Transverse colon (tissue), 4 donors: Measurements from ENCODE around the gene NBAS. TPM values are rescaled to one million over a fixed set of nuclear protein-coding genes. Genes with fewer than 3 reads are reported as not detected.

Experiments used
- DNase-seq: peaks from one replicate; pipeline ENCODE4 v3.0.0-alpha.2; 2019
- H3K27ac ChIP-seq, 4 donors: fragments of 200-600 bp; sonication (generic); 2 replicates each; pipeline ENCODE4 v1.5.1; 2016 to 2018; ENCODE audit warnings: inconsistent platforms in 4 of 4
- H3K27me3 ChIP-seq: fragments of 200-600 bp; sonication (generic); 2 replicates; pipeline ENCODE4 v1.5.1; 2017; ENCODE audit warnings: inconsistent platforms
- H3K36me3 ChIP-seq, 4 donors: fragments of 200-600 bp; sonication (generic); 2 replicates each; pipeline ENCODE4 v1.5.1; 2017 to 2019; ENCODE audit warnings: inconsistent platforms in 4 of 4
- H3K4me1 ChIP-seq, 4 donors: fragments of 200-600 bp; sonication (generic); 2 replicates each; pipeline ENCODE4 v1.5.1; 2017 to 2020; ENCODE audit warnings: inconsistent platforms in 4 of 4
- H3K4me3 ChIP-seq, 4 donors: fragments of 200-600 bp; sonication (generic); 1 replicate in 1 of 4; 2 replicates in 3 of 4; pipeline versions ENCODE4 v1.5.1 to v1.6.1; 2017 to 2019; ENCODE audit warnings: inconsistent platforms in 4 of 4
- H3K9me3 ChIP-seq, 2 donors: fragments of 200-600 bp; sonication (generic); 2 replicates each; pipeline ENCODE4 v1.5.1; 2017 to 2019; ENCODE audit warnings: inconsistent platforms in 2 of 2
- CTCF ChIP-seq, 5 experiments: fragments of 200-600 bp in 3 of 5; fragments of 450-650 bp in 2 of 5; sonication (generic) in 3 of 5; IDR thresholded peaks; 1 replicate in 2 of 5; 2 replicates in 3 of 5; pipeline ENCODE4 v1.5.1; 2016 to 2017; ENCODE audit warnings: antibody characterized with exemption in 5 of 5, inconsistent platforms in 3 of 5, mild to moderate bottlenecking in 2 of 5, moderate library complexity in 1 of 5
- EP300 ChIP-seq: sonication (generic); formaldehyde crosslinking; IDR thresholded peaks from one replicate; pipeline ENCODE4 v1.6.1; 2017; ENCODE audit warnings: antibody characterized with exemption, low read depth
- POLR2A ChIP-seq: fragments of 450-650 bp; IDR thresholded peaks from one replicate; pipeline ENCODE4 v1.6.1; 2016; ENCODE audit warnings: antibody characterized with exemption, mild to moderate bottlenecking, moderate library complexity
- POLR2AphosphoS5 ChIP-seq, 3 donors: sonication (generic); formaldehyde crosslinking; IDR thresholded peaks; one replicate each; pipeline ENCODE4 v1.6.1; 2016; ENCODE audit warnings: antibody characterized with exemption in 3 of 3
- whole genome bisulfite sequencing, 2 donors: methylation state at CpG; one replicate each; pipeline ENCODE4 v1.1.5; 2018; ENCODE audit warnings: low coverage in 1 of 2; 5-methylcytosine and 5-hydroxymethylcytosine counted together
- in situ Hi-C, 4 donors: fragments of 200-750 bp; cut with MboI; loops; one replicate each; pipeline versions ENCODE4 v1.15.0 to v1.15.1; 2017; ENCODE audit warnings: low sequenced_read_pairs in 3 of 4, low pct_ligation_motif_present in 1 of 4, low pct_unique_long_range_greater_than_20kb in 1 of 4
- intact Hi-C: fragments of 100-400 bp; cut with DNase I; formaldehyde crosslinking; loops from one replicate; pipeline ENCODE4 v1.15.1; 2023; ENCODE audit warnings: low total_unique reads
- total RNA-seq, 4 donors: library from RNA; depleted of rRNA; stranded (reverse); fragments of >200 nt; gene quantifications; one replicate each; pipeline ENCODE4 v1.1.0, GENCODE V29; 2016

Gene NBAS
- total RNA-seq, 4 donors from 2014 or later = 30.6 to 43.2 (median 34.5) TPM

GRCh38 chr2:15311201-15311907 is 249.8 kb downstream of the NBAS start:
- in situ Hi-C loops (no loop called here), intact Hi-C loops (no loop called here)
- TF ChIP-seq POLR2A (no peak), POLR2AphosphoS5 (IDR thresholded peaks at IDR 0.05) (no peak), EP300 (no peak), CTCF (IDR thresholded peaks at IDR 0.05) (no peak)
- no peak overlapping the region for H3K4me3 ChIP-seq
- H3K9me3 ChIP-seq = no peaks in the 10 kb centered on the region
- no peak overlapping the region for H3K27ac ChIP-seq
- no peaks in the 10 kb centered on the region for H3K27me3 ChIP-seq
- 66 to 71% methylated on average over 4 of the region's 4 CpGs for WGBS, 2 donors
- peaks cover 0 to 8% (median 0%) of the 10 kb centered on the region in 4 donors for H3K36me3 ChIP-seq
- H3K4me1 ChIP-seq = no peaks in the 10 kb centered on the region
- DNase-seq = no peak

GRCh38 chr2:15307526-15307925 is 253.6 kb downstream of the NBAS start:
- no peak for DNase-seq
- H3K27ac ChIP-seq = no peak overlapping the region
- intact Hi-C loops = no loop called here
- no peak overlapping the region for H3K4me3 ChIP-seq
- 78 to 96% methylated on average over 2 of the region's 2 CpGs for WGBS, 2 donors
- peaks cover 0 to 8% (median 0%) of the 10 kb centered on the region in 4 donors for H3K36me3 ChIP-seq
- TF ChIP-seq CTCF (IDR thresholded peaks at IDR 0.05) = no peak
- TF ChIP-seq POLR2AphosphoS5 (IDR thresholded peaks at IDR 0.05) = no peak
- TF ChIP-seq POLR2A = no peak
- TF ChIP-seq EP300 = no peak
- H3K4me1 ChIP-seq = no peaks in the 10 kb centered on the region
- no peaks in the 10 kb centered on the region for H3K27me3 ChIP-seq
- in situ Hi-C loops = no loop called here
- H3K9me3 ChIP-seq = no peaks in the 10 kb centered on the region

- no peak for DNase-seq
- Histone ChIP-seq H3K9me3 (no peaks in the 10 kb centered on the region), H3K27me3 (no peaks in the 10 kb centered on the region), H3K4me3 (no peak overlapping the region), H3K36me3 (peaks cover 0 to 8% (median 0%) of the 10 kb centered on the region in 4 donors), H3K4me1 (no peaks in the 10 kb centered on the region), H3K27ac (no peak overlapping the region)
- TF ChIP-seq EP300 (no peak), CTCF (IDR thresholded peaks at IDR 0.05) (no peak), POLR2AphosphoS5 (IDR thresholded peaks at IDR 0.05) (no peak), POLR2A (no peak)
- in situ Hi-C loops = no loop called here
- WGBS, 2 donors = 88 to 100% methylated on average over 1 to 3 of the region's 3 CpGs
- intact Hi-C loops = no loop called here
Observed at GRCh38 chr2:15306706-15307105, 254.4 kb downstream of the NBAS start.

GRCh38 chr2:15303874-15304273 is 257.3 kb downstream of the NBAS start:
- no peak for DNase-seq
- H3K27me3 ChIP-seq = no peaks in the 10 kb centered on the region
- peaks cover 0 to 8% (median 0%) of the 10 kb centered on the region in 4 donors for H3K36me3 ChIP-seq
- no peaks in the 10 kb centered on the region for H3K9me3 ChIP-seq
- WGBS, 2 donors = 70 to 73% methylated on average over 2 of the region's 2 CpGs
- no peak for TF ChIP-seq CTCF (IDR thresholded peaks at IDR 0.05)
- no peak overlapping the region for H3K27ac ChIP-seq
- in situ Hi-C loops = no loop called here
- H3K4me1 ChIP-seq = no peaks in the 10 kb centered on the region
- intact Hi-C loops = no loop called here
- no peak overlapping the region for H3K4me3 ChIP-seq
